ENCODE results near the gene SOCS2. TPM values are rescaled to one million over a fixed set of nuclear protein-coding genes. Genes with fewer than 3 reads are reported as not detected.

SOCS2 gene
- polyA plus RNA-seq, 1 donor (not counting 4 experiments of a cell fraction or from before 2014, with no cell fraction given): 15.0 TPM

DNA sequence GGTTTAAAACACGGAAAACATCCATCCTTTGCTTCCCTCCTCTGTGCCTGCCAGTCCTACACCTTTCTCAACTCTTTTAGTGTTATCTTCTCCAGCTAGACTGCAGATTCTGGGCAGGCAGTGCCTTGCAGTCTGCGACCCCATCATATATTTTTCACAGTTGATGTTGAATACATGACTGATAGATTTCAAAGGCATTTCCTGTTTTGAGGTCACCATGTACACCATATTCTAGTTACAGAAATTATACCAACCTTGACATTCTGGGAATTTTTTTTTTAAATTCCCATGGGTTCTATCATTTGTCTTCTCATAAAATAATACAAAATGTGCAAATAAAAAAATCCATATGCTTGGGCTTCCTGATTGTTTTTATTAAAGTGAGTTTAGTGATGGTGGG, 16.6 kb downstream of the SOCS2 start:
- H4K20me1 ChIP-seq (ENCODE audit: control insufficient read depth, extremely low read depth, insufficient read depth, low read length): no peaks in the 10 kb centered on the region
- no peak overlapping the region for H3K4me3 ChIP-seq (ENCODE audit: control insufficient read depth in 2 of 3, extremely low read depth in 1 of 3, insufficient read depth in 2 of 3, low read depth in 1 of 3, low read length in 3 of 3)
- no peak overlapping the region for H3K4me2 ChIP-seq (ENCODE audit: control insufficient read depth, extremely low read depth, insufficient read depth, low read depth, low read length)
- FAIRE-seq: no peak
- H3K27ac ChIP-seq (ENCODE audit: control insufficient read depth, insufficient read depth, low read length): no peak overlapping the region
- DNase-seq (ENCODE audit: low read depth, low spot score): no peak
- no peak for TF ChIP-seq EZH2 (IDR thresholded peaks at IDR 0.05; ENCODE audit: low read length)
- dilution Hi-C loops (cut with MboI; ENCODE audit: extremely low pct_ligation_motif_present, low sequenced_read_pairs): no loop called here
- peaks cover 3% of the 10 kb centered on the region for H3K4me1 ChIP-seq (ENCODE audit: control insufficient read depth, extremely low read depth, insufficient read depth, low read length)
- no peaks in the 10 kb centered on the region for H3K27me3 ChIP-seq (ENCODE audit: control insufficient read depth, extremely low read depth, insufficient read depth, low read length)
- H3K9ac ChIP-seq (ENCODE audit: control insufficient read depth, extremely low read depth, insufficient read depth, low read length): no peak overlapping the region
- H3K9me3 ChIP-seq (ENCODE audit: control insufficient read depth, low read depth, low read length): no peaks in the 10 kb centered on the region
- H3K9me1 ChIP-seq (ENCODE audit: control insufficient read depth, extremely low read depth, insufficient read depth, low read length): no peaks in the 10 kb centered on the region
- H3K79me2 ChIP-seq (ENCODE audit: control insufficient read depth, insufficient read depth, low read length): no peaks in the 10 kb centered on the region
- H3K36me3 ChIP-seq (ENCODE audit: control insufficient read depth in 2 of 2, extremely low read depth in 1 of 2, insufficient read depth in 2 of 2, low read length in 2 of 2): no peaks in the 10 kb centered on the region
- peak overlapping the region; percentile 41 for H2AFZ ChIP-seq (ENCODE audit: control insufficient read depth, low read length)

DNA sequence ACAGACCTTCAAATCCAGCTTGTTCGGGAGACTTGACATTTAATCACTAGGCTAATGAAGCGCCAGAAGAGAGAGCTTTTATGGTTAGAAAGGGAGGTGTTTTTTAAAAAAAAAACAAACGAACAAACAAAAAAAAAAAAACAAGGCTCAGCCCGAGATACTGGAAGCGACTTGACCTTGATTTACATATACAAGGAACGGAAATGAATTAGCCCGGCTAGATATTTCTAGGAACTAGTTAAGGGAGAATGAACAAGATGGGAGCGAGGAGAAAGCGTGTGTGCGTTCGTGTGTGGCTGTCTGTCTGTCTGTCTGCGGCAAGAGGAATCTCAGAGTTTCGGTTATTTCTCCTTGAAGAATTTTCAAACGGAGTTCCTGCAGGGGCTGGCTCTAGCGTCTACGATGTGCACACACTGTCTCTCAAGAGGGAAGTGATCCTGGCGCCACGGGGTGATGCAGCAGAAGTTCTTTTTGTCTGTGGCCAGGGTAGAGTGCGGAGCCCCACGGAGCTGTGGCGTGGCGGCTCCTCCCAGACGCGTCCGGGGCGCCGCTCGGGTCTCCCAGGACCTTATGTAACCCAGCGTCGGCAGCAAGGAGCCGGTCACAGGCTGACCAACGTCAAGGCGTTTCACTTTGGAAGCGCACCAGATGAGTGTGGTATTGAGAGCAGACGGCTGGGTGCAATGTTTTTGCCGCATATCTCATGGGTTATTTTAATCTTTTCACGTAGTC, 18.8 kb downstream of the SOCS2 start:
- H3K36me3 ChIP-seq (ENCODE audit: control insufficient read depth in 2 of 2, extremely low read depth in 1 of 2, insufficient read depth in 2 of 2, low read length in 2 of 2): no peaks in the 10 kb centered on the region
- H3K4me2 ChIP-seq (ENCODE audit: control insufficient read depth, extremely low read depth, insufficient read depth, low read depth, low read length): peak overlapping the region; percentile 92
- TF ChIP-seq, protein P1, sequence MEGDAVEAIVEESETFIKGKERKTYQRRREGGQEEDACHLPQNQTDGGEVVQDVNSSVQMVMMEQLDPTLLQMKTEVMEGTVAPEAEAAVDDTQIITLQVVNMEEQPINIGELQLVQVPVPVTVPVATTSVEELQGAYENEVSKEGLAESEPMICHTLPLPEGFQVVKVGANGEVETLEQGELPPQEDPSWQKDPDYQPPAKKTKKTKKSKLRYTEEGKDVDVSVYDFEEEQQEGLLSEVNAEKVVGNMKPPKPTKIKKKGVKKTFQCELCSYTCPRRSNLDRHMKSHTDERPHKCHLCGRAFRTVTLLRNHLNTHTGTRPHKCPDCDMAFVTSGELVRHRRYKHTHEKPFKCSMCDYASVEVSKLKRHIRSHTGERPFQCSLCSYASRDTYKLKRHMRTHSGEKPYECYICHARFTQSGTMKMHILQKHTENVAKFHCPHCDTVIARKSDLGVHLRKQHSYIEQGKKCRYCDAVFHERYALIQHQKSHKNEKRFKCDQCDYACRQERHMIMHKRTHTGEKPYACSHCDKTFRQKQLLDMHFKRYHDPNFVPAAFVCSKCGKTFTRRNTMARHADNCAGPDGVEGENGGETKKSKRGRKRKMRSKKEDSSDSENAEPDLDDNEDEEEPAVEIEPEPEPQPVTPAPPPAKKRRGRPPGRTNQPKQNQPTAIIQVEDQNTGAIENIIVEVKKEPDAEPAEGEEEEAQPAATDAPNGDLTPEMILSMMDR (optimal IDR thresholded peaks at IDR 0.05 in 1 of 3, IDR thresholded peaks at IDR 0.05 in 1 of 3, conservative IDR thresholded peaks at IDR 0.05 in 1 of 3; ENCODE audit: extremely low read depth in 1 of 3, insufficient read depth in 2 of 3, low read length in 3 of 3): no peak
- no peak for TF ChIP-seq EZH2 (IDR thresholded peaks at IDR 0.05; ENCODE audit: low read length)
- H3K79me2 ChIP-seq (ENCODE audit: control insufficient read depth, insufficient read depth, low read length): no peaks in the 10 kb centered on the region
- H2AFZ ChIP-seq (ENCODE audit: control insufficient read depth, low read length): peak overlapping the region; percentile 95
- H3K9me3 ChIP-seq (ENCODE audit: control insufficient read depth, low read depth, low read length): no peaks in the 10 kb centered on the region
- H3K9ac ChIP-seq (ENCODE audit: control insufficient read depth, extremely low read depth, insufficient read depth, low read length): peak overlapping the region; percentile 87
- dilution Hi-C loops (cut with MboI; ENCODE audit: extremely low pct_ligation_motif_present, low sequenced_read_pairs): no loop called here
- H3K4me1 ChIP-seq (ENCODE audit: control insufficient read depth, extremely low read depth, insufficient read depth, low read length): peaks cover 3% of the 10 kb centered on the region
- no peaks in the 10 kb centered on the region for H3K27me3 ChIP-seq (ENCODE audit: control insufficient read depth, extremely low read depth, insufficient read depth, low read length)
- no peaks in the 10 kb centered on the region for H4K20me1 ChIP-seq (ENCODE audit: control insufficient read depth, extremely low read depth, insufficient read depth, low read length)
- FAIRE-seq (peak; percentile 75), DNase-seq (ENCODE audit: low read depth, low spot score) (no peak)
- peak overlapping the region; percentile 86 for H3K27ac ChIP-seq (ENCODE audit: control insufficient read depth, insufficient read depth, low read length)
- H3K9me1 ChIP-seq (ENCODE audit: control insufficient read depth, extremely low read depth, insufficient read depth, low read length): no peaks in the 10 kb centered on the region
- H3K4me3 ChIP-seq (ENCODE audit: control insufficient read depth in 2 of 3, extremely low read depth in 1 of 3, insufficient read depth in 2 of 3, low read depth in 1 of 3, low read length in 3 of 3): peak overlapping the region; percentile 44 to 90 (median 85)

Measured in keratinocyte (primary cell).